ENCODE results near the gene GNAS-AS1. TPM values are rescaled to one million over a fixed set of nuclear protein-coding genes. Genes with fewer than 3 reads are reported as not detected.

The GNAS-AS1 gene
- total RNA-seq, 1 donor from 2014 or later = not detected

- Histone ChIP-seq H3K27ac (no peak overlapping the region), H3K9me3 (no peaks in the 10 kb centered on the region), H3K27me3 (no peaks in the 10 kb centered on the region), H3K4me1 (no peaks in the 10 kb centered on the region), H3K4me3 (no peak overlapping the region), H3K36me3 (no peaks in the 10 kb centered on the region)
- intact Hi-C loops (cut with DNase I) = no loop called here
- no peak for TF ChIP-seq CTCF (IDR thresholded peaks at IDR 0.05)
- no peak for DNase-seq (ENCODE audit: low spot score in 2 of 2)
Measured at GRCh38 chr20:58843128-58843556, 7.6 kb downstream of the GNAS-AS1 start.

DNA sequence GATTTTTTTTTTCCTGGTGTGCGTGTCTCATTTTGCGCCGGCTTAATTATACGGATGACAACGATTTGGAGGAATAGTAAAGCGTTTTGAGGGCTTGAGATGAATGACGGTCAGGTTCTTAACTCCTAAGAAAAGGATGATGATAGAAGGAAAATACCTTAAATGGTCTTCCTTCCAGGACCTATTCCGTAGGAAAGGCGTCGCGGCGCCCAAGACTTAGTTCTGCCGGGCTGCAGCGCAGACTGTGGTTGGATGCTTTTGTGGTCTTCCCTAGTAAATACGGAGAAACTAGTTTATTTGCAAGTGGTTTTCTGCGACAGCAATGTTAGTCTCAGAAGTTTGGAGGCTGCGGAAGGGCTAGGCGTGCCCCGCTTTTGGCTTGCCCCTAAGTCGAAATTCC is 8.4 kb downstream of the GNAS-AS1 start:
- intact Hi-C loops (cut with DNase I) = no loop called here
- no peak for DNase-seq (ENCODE audit: low spot score in 2 of 2)
- Histone ChIP-seq H3K4me3 (no peak overlapping the region), H3K9me3 (no peaks in the 10 kb centered on the region), H3K27ac (no peak overlapping the region), H3K36me3 (no peaks in the 10 kb centered on the region), H3K27me3 (no peaks in the 10 kb centered on the region), H3K4me1 (no peaks in the 10 kb centered on the region)
- no peak for TF ChIP-seq CTCF (IDR thresholded peaks at IDR 0.05)

- H3K36me3 ChIP-seq = no peaks in the 10 kb centered on the region
- H3K9me3 ChIP-seq = no peaks in the 10 kb centered on the region
- no peak overlapping the region for H3K4me3 ChIP-seq
- no peak for TF ChIP-seq CTCF (IDR thresholded peaks at IDR 0.05)
- DNase-seq (ENCODE audit: low spot score in 2 of 2) = no peak
- H3K4me1 ChIP-seq = no peaks in the 10 kb centered on the region
- no peak overlapping the region for H3K27ac ChIP-seq
- H3K27me3 ChIP-seq = no peaks in the 10 kb centered on the region
- intact Hi-C loops (cut with DNase I) = no loop called here
Measured at GRCh38 chr20:58841539-58842264, 9.0 kb downstream of the GNAS-AS1 start.

- Histone ChIP-seq H3K27me3 (no peaks in the 10 kb centered on the region), H3K4me3 (no peak overlapping the region), H3K36me3 (no peaks in the 10 kb centered on the region), H3K4me1 (no peaks in the 10 kb centered on the region), H3K9me3 (no peaks in the 10 kb centered on the region), H3K27ac (no peak overlapping the region)
- intact Hi-C loops (cut with DNase I) = no loop called here
- TF ChIP-seq CTCF (IDR thresholded peaks at IDR 0.05) = no peak
- no peak for DNase-seq (ENCODE audit: low spot score in 2 of 2)
Measured at GRCh38 chr20:58840816-58841538, 9.7 kb downstream of the GNAS-AS1 start.

DNA sequence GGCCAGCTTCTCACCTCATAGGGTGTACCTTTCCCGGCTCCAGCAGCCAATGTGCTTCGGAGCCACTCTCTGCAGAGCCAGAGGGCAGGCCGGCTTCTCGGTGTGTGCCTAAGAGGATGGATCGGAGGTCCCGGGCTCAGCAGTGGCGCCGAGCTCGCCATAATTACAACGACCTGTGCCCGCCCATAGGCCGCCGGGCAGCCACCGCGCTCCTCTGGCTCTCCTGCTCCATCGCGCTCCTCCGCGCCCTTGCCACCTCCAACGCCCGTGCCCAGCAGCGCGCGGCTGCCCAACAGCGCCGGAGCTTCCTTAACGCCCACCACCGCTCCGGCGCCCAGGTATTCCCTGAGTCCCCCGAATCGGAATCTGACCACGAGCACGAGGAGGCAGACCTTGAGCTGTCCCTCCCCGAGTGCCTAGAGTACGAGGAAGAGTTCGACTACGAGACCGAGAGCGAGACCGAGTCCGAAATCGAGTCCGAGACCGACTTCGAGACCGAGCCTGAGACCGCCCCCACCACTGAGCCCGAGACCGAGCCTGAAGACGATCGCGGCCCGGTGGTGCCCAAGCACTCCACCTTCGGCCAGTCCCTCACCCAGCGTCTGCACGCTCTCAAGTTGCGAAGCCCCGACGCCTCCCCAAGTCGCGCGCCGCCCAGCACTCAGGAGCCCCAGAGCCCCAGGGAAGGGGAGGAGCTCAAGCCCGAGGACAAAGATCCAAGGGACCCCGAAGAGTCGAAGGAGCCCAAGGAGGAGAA is 10.5 kb downstream of the GNAS-AS1 start:
- H3K27ac ChIP-seq = no peak overlapping the region
- no peak for TF ChIP-seq CTCF (IDR thresholded peaks at IDR 0.05)
- no peak for DNase-seq (ENCODE audit: low spot score in 2 of 2)
- no peaks in the 10 kb centered on the region for H3K36me3 ChIP-seq
- no peaks in the 10 kb centered on the region for H3K9me3 ChIP-seq
- H3K27me3 ChIP-seq = no peaks in the 10 kb centered on the region
- H3K4me3 ChIP-seq = peak overlapping the region; percentile 4 to 16
- H3K4me1 ChIP-seq = no peaks in the 10 kb centered on the region
- intact Hi-C loops (cut with DNase I) = no loop called here

Measured in ascending aorta (tissue), 2 donors.